GM13977 (cell line): Measurements from ENCODE around the gene ADSS2.
"Not testable (repeated sequence)": the region's sequence is repeated elsewhere in the genome, so short reads cannot be mapped to it uniquely, and the experiment has no call there.

Experiments used
- DNase-seq: peaks from one replicate; pipeline ENCODE4 v3.0.0; 2012; ENCODE audit warnings: low spot score
- CTCF ChIP-seq: IDR thresholded peaks from 2 replicates; pipeline ENCODE4 v1.5.1; 2012; ENCODE audit warnings: mild to moderate bottlenecking, control low read depth; ENCODE audit not compliant: insufficient read depth; ENCODE audit errors: extremely low read depth, missing control alignments
- in situ Hi-C: fragments of 300-500 bp; cut with MboI; formaldehyde crosslinking; loops from one replicate; pipeline ENCODE4 v1.12.0; 2022; ENCODE audit warnings: low sequenced_read_pairs, low pct_unique_long_range_greater_than_20kb, mixed read lengths, inconsistent platforms; ENCODE audit not compliant: unreplicated experiment

ADSS2 gene

GRCh38 chr1:244451539-244451950, at the start of gene ADSS2:
Gene ADSS2, minus strand, starts transcription at chr1:244451909. Its CDS starts 92 bp downstream, at chr1:244451817.
- no peak for TF ChIP-seq CTCF
- in situ Hi-C loops = no loop called here
- no peak for DNase-seq

GRCh38 chr1:244500515-244500914, 48.8 kb upstream of the ADSS2 start:
- DNase-seq, in situ Hi-C loops: not testable (repeated sequence)

GRCh38 chr1:244499484-244499883, 47.8 kb upstream of the ADSS2 start:
- in situ Hi-C loops, DNase-seq: not testable (repeated sequence)

DNA sequence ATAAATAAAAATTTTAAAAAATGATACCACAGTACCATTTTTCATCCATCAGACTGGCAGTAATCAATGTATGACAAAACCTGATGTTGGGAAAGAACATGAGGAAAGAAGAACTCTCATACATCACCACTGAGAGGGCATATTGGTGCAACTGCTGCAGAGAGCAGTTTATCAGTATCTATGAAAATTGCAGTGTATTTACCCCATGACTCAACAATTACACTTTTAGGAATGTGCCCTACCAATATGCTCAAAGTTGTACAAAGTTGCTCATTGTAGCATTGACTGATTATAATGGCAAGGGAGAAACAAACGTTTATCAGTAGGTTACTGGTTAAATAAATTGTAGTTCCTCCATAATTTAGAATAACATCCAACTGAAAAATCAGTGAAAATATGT, 46.1 kb upstream of the ADSS2 start:
- no peak for DNase-seq
- in situ Hi-C loops = no loop called here
- no peak for TF ChIP-seq CTCF

GRCh38 chr1:244496186-244496585, 44.5 kb upstream of the ADSS2 start:
- TF ChIP-seq CTCF = no peak
- no peak for DNase-seq
- in situ Hi-C loops = no loop called here

GRCh38 chr1:244494653-244495052, 42.9 kb upstream of the ADSS2 start:
- in situ Hi-C loops = no loop called here
- no peak for TF ChIP-seq CTCF
- no peak for DNase-seq

DNA sequence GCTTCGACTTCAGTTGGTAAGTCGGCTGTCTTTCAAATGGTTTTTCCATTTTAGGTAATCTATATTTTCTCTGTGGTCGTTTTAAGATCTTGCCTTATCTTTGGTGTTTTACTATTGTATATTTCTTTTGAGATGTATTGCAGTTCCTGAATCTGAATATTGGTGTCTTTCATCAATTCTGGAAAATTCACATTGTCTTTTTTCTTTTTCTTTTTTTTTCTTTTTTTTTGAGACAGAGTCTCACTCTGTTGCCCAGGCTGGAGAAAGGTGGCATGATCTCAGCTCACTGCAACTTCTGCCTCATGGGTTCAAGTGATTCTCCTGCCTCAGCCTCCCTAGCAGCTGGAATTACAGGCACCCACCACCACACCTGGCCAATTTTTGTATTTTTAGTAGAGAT, 33.3 kb upstream of the ADSS2 start:
- DNase-seq, in situ Hi-C loops: not testable (repeated sequence)

GRCh38 chr1:244473059-244473605, 21.4 kb upstream of the ADSS2 start:
- no peak for DNase-seq
- in situ Hi-C loops = no loop called here
- no peak for TF ChIP-seq CTCF
